ENCODE results near the gene NTM.

DNA sequence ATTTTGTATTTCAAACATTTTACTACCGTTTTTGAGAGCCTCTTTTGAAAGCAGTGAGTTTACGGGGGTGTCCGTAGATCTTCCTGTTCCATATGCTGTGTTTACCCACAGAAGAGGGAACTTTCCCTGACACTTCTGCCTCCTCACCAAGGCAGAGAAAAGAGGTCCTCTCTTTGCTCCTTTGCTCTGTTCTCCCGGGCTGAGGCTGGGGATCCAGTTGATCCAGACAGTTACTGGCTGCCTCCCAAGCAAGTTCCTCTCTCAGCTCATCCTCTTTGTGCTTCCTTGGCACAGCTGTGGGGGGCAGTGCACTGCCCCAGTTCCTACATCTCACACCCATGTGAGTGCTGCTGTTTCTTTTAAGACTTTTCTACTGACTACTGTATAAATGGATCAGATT, 813.7 kb downstream of the NTM start:
- TF ChIP-seq EZH2phosphoT487 (IDR thresholded peaks at IDR 0.05; ENCODE audit: insufficient read depth, low read depth) (no peak), EZH2 (IDR thresholded peaks at IDR 0.05; ENCODE audit: insufficient read depth, poor library complexity, severe bottlenecking) (no peak)

Measured in GM23248 (cell line).